Measurements from ENCODE around the gene EPB42.

Gene EPB42

DNA sequence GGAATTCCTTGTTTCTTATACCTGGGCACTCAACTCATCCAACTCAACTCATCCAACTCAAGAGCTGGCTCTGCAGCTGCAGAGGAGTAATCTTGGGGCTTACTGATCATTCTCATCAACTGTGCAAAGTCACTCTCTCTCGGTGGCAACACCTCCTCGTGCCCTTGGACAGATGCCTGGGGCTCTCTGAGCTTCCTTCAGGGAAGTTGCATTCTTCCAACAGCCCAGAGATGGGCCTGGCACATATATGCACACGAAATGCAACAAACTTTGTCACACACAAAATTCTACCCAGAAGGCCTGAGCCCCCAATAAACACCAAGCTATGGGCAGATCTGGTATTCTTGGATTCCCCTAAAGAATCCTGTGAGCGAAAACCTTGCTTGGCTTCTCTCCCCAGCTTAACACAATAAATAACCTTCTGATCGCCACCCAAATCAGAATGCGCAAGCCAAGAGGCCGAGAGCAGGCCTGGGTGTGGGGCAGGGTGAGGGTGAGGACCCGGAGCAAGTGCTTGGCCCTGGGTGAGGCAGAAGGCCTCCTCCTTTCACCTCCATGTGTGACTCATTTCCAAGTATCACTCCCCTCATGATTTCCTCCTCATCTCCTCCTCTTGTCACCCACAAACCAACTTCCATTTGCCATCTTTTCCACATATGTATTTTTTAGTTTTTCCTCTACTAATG lies 30.5 kb upstream of the EPB42 start:
- Histone ChIP-seq H3K27ac (no peak overlapping the region), H3K4me3 (no peak overlapping the region)
- peak; percentile 31 for DNase-seq (ENCODE audit: low spot score)
- TF ChIP-seq, protein P1, sequence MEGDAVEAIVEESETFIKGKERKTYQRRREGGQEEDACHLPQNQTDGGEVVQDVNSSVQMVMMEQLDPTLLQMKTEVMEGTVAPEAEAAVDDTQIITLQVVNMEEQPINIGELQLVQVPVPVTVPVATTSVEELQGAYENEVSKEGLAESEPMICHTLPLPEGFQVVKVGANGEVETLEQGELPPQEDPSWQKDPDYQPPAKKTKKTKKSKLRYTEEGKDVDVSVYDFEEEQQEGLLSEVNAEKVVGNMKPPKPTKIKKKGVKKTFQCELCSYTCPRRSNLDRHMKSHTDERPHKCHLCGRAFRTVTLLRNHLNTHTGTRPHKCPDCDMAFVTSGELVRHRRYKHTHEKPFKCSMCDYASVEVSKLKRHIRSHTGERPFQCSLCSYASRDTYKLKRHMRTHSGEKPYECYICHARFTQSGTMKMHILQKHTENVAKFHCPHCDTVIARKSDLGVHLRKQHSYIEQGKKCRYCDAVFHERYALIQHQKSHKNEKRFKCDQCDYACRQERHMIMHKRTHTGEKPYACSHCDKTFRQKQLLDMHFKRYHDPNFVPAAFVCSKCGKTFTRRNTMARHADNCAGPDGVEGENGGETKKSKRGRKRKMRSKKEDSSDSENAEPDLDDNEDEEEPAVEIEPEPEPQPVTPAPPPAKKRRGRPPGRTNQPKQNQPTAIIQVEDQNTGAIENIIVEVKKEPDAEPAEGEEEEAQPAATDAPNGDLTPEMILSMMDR (IDR thresholded peaks at IDR 0.05): no peak

DNA sequence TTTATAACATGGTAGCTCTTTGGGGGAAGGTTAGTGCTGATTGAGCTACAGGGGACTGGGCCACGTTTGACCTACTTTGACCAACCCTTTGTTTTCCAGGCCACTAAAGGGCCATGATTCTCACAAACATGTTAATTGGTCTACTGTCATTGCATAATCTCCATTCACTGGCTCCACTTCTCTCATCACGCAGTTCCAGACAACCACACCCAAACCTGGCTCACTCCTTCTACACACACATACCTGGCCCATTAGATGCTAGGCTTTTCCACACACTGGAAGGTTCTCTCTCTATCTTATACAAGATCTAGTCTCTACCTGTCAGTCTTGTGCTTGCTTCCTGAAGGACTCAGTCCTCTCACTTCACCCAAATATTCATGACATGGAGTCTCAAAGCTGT lies 30.0 kb upstream of the EPB42 start:
- no peak overlapping the region for H3K4me3 ChIP-seq
- H3K27ac ChIP-seq: no peak overlapping the region
- DNase-seq (ENCODE audit: low spot score): peak; percentile 16
- TF ChIP-seq, protein P1 (IDR thresholded peaks at IDR 0.05): no peak

DNA sequence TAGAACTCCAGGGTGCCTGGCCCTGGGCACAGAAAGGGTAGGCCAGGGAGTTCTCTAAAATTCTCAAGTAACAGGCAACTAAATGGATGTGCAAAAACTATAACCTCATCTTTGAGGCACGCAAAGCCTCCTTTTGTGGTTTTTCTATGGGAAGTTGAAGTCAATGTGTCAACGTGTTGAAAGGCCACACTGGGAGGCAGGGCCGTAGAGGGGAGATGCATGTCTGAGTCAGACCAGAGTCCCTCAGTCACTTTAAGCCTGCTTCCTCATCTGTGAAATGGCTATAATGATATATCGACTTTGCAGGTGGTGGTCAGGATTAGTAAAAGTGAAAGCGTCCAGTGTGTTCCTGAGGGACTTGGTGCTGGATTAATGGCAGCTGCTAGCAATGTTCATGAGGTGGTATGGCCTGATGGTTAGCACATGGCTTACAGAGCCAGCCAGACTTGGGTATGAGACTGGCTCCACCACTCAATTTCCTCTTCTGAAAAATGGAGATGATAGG lies 28.9 kb upstream of the EPB42 start:
- DNase-seq (ENCODE audit: low spot score): no peak
- TF ChIP-seq, protein P1 (IDR thresholded peaks at IDR 0.05): no peak

DNA sequence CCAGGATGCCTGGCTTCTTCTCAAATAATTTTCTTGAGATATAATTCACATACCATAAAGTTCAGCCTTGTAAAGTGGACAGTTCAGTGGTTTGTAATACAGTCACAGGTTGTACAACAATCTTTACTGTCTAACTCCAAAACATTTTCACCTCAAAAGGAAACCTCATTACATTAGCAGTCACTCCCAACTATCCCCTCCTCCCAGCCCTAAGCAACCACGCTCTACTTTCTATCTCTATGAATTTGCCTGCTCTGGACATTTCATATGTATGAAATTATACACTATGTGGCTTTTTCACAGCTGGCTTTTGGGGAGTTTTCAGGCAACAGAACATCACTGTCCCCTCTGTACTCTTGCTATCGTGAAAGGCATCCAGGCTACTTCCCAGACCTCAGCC lies 28.4 kb upstream of the EPB42 start:
- TF ChIP-seq, protein P1 (IDR thresholded peaks at IDR 0.05): no peak

More for the DNA sequence above, 28.9 kb upstream of the EPB42 start:
- Histone ChIP-seq H3K4me3 (no peak overlapping the region), H3K27ac (no peak overlapping the region)

DNA sequence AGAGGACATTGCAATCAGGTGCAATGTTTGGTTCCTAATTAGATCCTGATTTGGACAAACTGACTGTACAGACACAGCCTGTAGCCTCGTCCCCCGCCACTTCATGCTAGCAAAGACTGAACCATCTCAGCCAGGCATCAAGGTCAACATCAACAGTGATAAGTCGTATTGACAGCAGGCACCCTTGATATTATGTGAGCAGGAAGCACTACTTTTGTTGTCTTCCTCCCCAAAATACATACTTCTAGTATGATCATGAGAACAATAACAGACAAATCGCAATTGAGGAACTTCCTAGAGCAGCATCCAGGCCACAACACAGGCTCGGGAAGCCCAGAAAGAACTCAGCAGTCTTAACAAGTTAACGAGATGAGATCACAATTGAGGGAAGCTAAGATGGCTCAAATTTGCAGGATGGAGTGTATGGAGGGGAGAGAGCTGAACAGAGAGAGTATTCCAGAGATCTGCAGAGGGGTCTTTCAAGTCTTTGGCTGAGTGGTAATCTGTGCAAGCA lies 25.5 kb upstream of the EPB42 start:
- Histone ChIP-seq H3K27ac (no peak overlapping the region), H3K4me3 (no peak overlapping the region)
- DNase-seq (ENCODE audit: low spot score): peak; percentile 14
- TF ChIP-seq, protein P1 (IDR thresholded peaks at IDR 0.05): no peak

More for the DNA sequence above, 28.4 kb upstream of the EPB42 start:
- Histone ChIP-seq H3K4me3 (no peak overlapping the region), H3K27ac (no peak overlapping the region)
- DNase-seq (ENCODE audit: low spot score): peak; percentile 46

DNA sequence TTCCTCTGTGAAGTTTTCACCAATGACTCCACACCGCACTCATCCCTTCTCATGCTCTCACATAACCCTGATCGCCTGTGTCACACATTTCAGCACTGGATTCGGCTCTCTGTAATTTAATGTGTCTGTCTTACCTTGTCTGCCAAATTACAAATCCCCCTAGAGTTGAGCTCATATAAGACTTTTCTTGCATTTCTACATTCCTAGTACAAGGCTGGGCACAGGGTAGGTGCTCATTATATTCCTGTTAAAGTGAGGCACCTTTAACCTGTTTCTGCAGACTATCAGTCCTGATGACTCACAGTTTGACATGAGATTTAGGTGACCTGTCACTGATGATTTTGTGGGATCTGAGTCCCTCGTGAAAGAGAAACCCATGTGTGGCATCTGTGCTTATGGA lies 23.3 kb upstream of the EPB42 start:
- Histone ChIP-seq H3K27ac (no peak overlapping the region), H3K4me3 (no peak overlapping the region)
- no peak for DNase-seq (ENCODE audit: low spot score)
- TF ChIP-seq, protein P1 (IDR thresholded peaks at IDR 0.05): no peak

Data from coronary artery (tissue), 2 donors.